ENCODE results near the gene CDKN1B. TPM values are rescaled to one million over a fixed set of nuclear protein-coding genes. Genes with fewer than 3 reads are reported as not detected.

CDKN1B gene
- total and polyA plus RNA-seq, 2 of the 13 experiments (the other 11 are each of a cell fraction or from before 2014, with no cell fraction given) = 20.1 to 37.2 TPM

DNA sequence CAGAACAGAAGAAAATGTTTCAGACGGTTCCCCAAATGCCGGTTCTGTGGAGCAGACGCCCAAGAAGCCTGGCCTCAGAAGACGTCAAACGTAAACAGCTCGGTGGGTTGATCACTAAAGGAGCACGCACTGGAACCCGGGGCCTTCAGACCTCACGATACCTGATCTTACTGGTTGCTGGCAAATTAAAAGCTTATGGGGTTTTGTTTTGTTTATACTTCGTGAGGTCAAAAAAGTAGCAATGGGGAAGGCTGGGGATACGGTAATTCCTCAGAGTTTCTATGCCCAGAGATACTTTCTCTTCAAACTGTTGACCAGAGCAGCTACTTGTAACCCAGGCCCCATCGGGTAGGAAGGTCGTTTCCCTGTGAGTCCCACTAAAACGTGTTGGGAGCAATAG lies 1.7 kb downstream of the CDKN1B start:
- in situ Hi-C loops (cut with HindIII; ENCODE audit: extremely low pct_ligation_motif_present, low pct_unique_long_range_greater_than_20kb) = loop anchor here (25.0 kb wide), 1 partner anchor 632 kb away; no protein-coding TSS in a partner anchor

More for the DNA sequence above, 1.7 kb downstream of the CDKN1B start:
- Histone ChIP-seq H3K27me3 (ENCODE audit: control insufficient read depth in 1 of 2, insufficient read depth in 2 of 2, low read length in 2 of 2) (no peaks in the 10 kb centered on the region; a peak in 2 of 5 replicates), H2AFZ (ENCODE audit: low read length) (no peak overlapping the region), H3K9me3 (ENCODE audit: low read length) (no peaks in the 10 kb centered on the region), H3K79me2 (ENCODE audit: insufficient read depth, low read length) (peaks cover 77% of the 10 kb centered on the region), H3K36me3 (replicated peaks in 1 of 2; ENCODE audit: control insufficient read depth in 1 of 2, insufficient read depth in 2 of 2, low read length in 2 of 2) (0 out of 5 replicates have a peak, but pooled peaks cover 1 to 9% of the 10 kb centered on the region in 2 experiments), H3K9ac (ENCODE audit: insufficient read depth, low read depth, low read length) (peak overlapping the region; percentile 99), H3K27ac (ENCODE audit: extremely low read length, insufficient read depth, low read length) (peak overlapping the region; percentile 99), H3K4me1 (ENCODE audit: insufficient read depth, low read length) (peaks cover 50% of the 10 kb centered on the region), H3K4me3 (replicated peaks in 1 of 3; ENCODE audit: insufficient read depth in 1 of 3, low read depth in 2 of 3, low read length in 3 of 3) (peak overlapping the region; percentile 92 to 96 (median 96)), H4K20me1 (ENCODE audit: insufficient read depth, low read length) (peaks cover 15% of the 10 kb centered on the region; the same call in 1 of the 2 replicates), H3K4me2 (ENCODE audit: low read depth, low read length) (peak overlapping the region; percentile 89)
- CTCF ChIA-PET (ENCODE audit: low intra/inter-chr PET ratio, low total read pairs) = no interaction called here
- ATAC-seq = no peak
- TF ChIP-seq SAP130 (CRISPR knock-in tag; IDR thresholded peaks at IDR 0.05; ENCODE audit: low read depth) = peak; percentile 10; the same call in 1 of the 2 replicates
- TF ChIP-seq ZFX (CRISPR knock-in tag; IDR thresholded peaks at IDR 0.05; ENCODE audit: low read depth) = 0 out of 2 replicates have a peak, but pooled peaks have one; percentile 19
- peak; percentile 28; the same call in 1 of the 2 replicates for TF ChIP-seq ZFY (CRISPR knock-in tag; IDR thresholded peaks at IDR 0.05)
- no peak for TF ChIP-seq CBX5 (CRISPR knock-in tag; IDR thresholded peaks at IDR 0.05; ENCODE audit: borderline replicate concordance)
- TF ChIP-seq KAT8 (CRISPR knock-in tag; IDR thresholded peaks at IDR 0.05) = no peak
- TF ChIP-seq, protein P1, sequence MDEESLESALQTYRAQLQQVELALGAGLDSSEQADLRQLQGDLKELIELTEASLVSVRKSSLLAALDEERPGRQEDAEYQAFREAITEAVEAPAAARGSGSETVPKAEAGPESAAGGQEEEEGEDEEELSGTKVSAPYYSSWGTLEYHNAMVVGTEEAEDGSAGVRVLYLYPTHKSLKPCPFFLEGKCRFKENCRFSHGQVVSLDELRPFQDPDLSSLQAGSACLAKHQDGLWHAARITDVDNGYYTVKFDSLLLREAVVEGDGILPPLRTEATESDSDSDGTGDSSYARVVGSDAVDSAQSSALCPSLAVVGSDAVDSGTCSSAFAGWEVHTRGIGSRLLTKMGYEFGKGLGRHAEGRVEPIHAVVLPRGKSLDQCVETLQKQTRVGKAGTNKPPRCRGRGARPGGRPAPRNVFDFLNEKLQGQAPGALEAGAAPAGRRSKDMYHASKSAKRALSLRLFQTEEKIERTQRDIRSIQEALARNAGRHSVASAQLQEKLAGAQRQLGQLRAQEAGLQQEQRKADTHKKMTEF (CRISPR knock-in tag; IDR thresholded peaks at IDR 0.05) = 0 out of 2 replicates have a peak, but pooled peaks have one; percentile 13
- TF ChIP-seq ZNF501 (CRISPR knock-in tag; IDR thresholded peaks at IDR 0.05) = no peak
- TF ChIP-seq, protein P2, sequence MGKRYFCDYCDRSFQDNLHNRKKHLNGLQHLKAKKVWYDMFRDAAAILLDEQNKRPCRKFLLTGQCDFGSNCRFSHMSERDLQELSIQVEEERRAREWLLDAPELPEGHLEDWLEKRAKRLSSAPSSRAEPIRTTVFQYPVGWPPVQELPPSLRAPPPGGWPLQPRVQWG (CRISPR knock-in tag; IDR thresholded peaks at IDR 0.05; ENCODE audit: borderline replicate concordance, low read depth) = no peak
- peak; percentile 8; the same call in 1 of the 2 replicates for TF ChIP-seq TAF1 (CRISPR knock-in tag; IDR thresholded peaks at IDR 0.05)
- TF ChIP-seq, protein P3, sequence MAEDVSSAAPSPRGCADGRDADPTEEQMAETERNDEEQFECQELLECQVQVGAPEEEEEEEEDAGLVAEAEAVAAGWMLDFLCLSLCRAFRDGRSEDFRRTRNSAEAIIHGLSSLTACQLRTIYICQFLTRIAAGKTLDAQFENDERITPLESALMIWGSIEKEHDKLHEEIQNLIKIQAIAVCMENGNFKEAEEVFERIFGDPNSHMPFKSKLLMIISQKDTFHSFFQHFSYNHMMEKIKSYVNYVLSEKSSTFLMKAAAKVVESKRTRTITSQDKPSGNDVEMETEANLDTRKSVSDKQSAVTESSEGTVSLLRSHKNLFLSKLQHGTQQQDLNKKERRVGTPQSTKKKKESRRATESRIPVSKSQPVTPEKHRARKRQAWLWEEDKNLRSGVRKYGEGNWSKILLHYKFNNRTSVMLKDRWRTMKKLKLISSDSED (CRISPR knock-in tag; IDR thresholded peaks at IDR 0.05) = no peak
- TF ChIP-seq, protein P4, sequence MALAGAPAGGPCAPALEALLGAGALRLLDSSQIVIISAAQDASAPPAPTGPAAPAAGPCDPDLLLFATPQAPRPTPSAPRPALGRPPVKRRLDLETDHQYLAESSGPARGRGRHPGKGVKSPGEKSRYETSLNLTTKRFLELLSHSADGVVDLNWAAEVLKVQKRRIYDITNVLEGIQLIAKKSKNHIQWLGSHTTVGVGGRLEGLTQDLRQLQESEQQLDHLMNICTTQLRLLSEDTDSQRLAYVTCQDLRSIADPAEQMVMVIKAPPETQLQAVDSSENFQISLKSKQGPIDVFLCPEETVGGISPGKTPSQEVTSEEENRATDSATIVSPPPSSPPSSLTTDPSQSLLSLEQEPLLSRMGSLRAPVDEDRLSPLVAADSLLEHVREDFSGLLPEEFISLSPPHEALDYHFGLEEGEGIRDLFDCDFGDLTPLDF (CRISPR knock-in tag; IDR thresholded peaks at IDR 0.05) = 0 out of 2 replicates have a peak, but pooled peaks have one; percentile 11
- TF ChIP-seq, protein P5, sequence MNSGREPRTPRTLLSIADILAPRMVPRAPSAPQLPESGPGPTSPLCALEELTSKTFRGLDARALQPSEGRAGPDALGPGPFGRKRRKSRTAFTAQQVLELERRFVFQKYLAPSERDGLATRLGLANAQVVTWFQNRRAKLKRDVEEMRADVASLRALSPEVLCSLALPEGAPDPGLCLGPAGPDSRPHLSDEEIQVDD (CRISPR knock-in tag; IDR thresholded peaks at IDR 0.05; ENCODE audit: borderline replicate concordance) = no peak
- intact Hi-C loops (cut with micrococcal nuclease; ENCODE audit: unreplicated experiment) = loop anchor here (5.0 kb wide), 1 partner anchor 157 kb away; the partner anchor contains the start of gene DUSP16
- 4% methylated on average over 14 of the region's 14 CpGs for WGBS (ENCODE audit: low lambda C conversion rate)
- FAIRE-seq = no peak
- no TSS peak for BruUV-seq (replicated peaks)
- POLR2A ChIA-PET = interaction anchor here (1.1 to 1.5 kb wide), 3 partner anchors 16 to 320 kb away, joined by 4 to 7 read pairs (median 5); no protein-coding TSS in a partner anchor
- no peak for DNase-seq (ENCODE audit: low spot score)
